Embryonic facial prominence (tissue), 1 donor: Measurements from ENCODE around the gene RNF113A.
"Not testable (repeated sequence)": the region's sequence is repeated elsewhere in the genome, so short reads cannot be mapped to it uniquely, and the experiment has no call there.

Experiments used
- DNase-seq: peaks from one replicate; pipeline ENCODE4 v3.0.0-alpha.2; 2016; ENCODE audit errors: extremely low spot score

RNF113A gene

GRCh38 chrX:119833905-119834304, 37.6 kb downstream of the RNF113A start:
- no peak for DNase-seq

- no peak for DNase-seq
Observed at GRCh38 chrX:119828446-119828845, 43.1 kb downstream of the RNF113A start.

GRCh38 chrX:119826399-119826959, 45.1 kb downstream of the RNF113A start:
- DNase-seq, result no peak

- DNase-seq, result not testable (repeated sequence)
Observed at GRCh38 chrX:119824221-119824620, 47.3 kb downstream of the RNF113A start.

GRCh38 chrX:119821703-119822102, 49.8 kb downstream of the RNF113A start:
- DNase-seq, result not testable (repeated sequence)
